OCI-LY3 (cell line): ENCODE results near the gene FDPS.

Experiments
- H2AFZ ChIP-seq: fragments of 200-600, 300-600 bp; shearing (Covaris generic); 2 replicates; pipeline ENCODE4 v1.6.0; 2014; ENCODE audit warnings: antibody characterized with exemption, low read depth, low read length
- H3K27ac ChIP-seq: fragments of 200-600, 300-600 bp; sonication (generic); 2 replicates; pipeline ENCODE4 v1.5.1; 2014; ENCODE audit warnings: mild to moderate bottlenecking, low read length, moderate library complexity, mixed read lengths
- H3K27me3 ChIP-seq: fragments of 200-600, 300-600 bp; sonication (generic); 2 replicates; pipeline ENCODE4 v1.6.1; 2014; ENCODE audit warnings: low read depth, low read length, mixed read lengths
- H3K36me3 ChIP-seq: fragments of 200-600, 300-600 bp; sonication (generic); replicated peaks from 2 replicates; pipeline ENCODE3; 2014; ENCODE audit warnings: low read depth, low read length, mixed read lengths
- H3K4me1 ChIP-seq: fragments of 300-600, 200-600 bp; sonication (generic); 2 replicates; pipeline ENCODE4 v1.6.1; 2014; ENCODE audit warnings: low read length, mixed read lengths
- H3K4me2 ChIP-seq: fragments of 200-600, 300-600 bp; sonication (generic); 2 replicates; pipeline ENCODE4 v1.6.1; 2014; ENCODE audit warnings: low read length, mixed read lengths
- H3K4me3 ChIP-seq: fragments of 300-600, 200-600 bp; sonication (generic); 2 replicates; pipeline ENCODE4 v1.5.1; 2014; ENCODE audit warnings: antibody characterized with exemption, mild to moderate bottlenecking, low read length, moderate library complexity
- H3K79me2 ChIP-seq: fragments of 300-600, 200-600 bp; shearing (Covaris generic); 2 replicates; pipeline ENCODE4 v1.6.1; 2014; ENCODE audit warnings: mild to moderate bottlenecking, low read length, mixed read lengths
- H3K9ac ChIP-seq: fragments of 300-600, 200-600 bp; shearing (Covaris generic); 2 replicates; pipeline ENCODE4 v1.6.0; 2014; ENCODE audit warnings: mild to moderate bottlenecking, low read length, moderate library complexity
- H3K9me3 ChIP-seq: fragments of 200-600, 300-600 bp; shearing (Covaris generic); 2 replicates; pipeline ENCODE4 v1.6.1; 2014; ENCODE audit warnings: low read length, mixed read lengths; ENCODE audit not compliant: insufficient read depth
- H4K20me1 ChIP-seq: fragments of 200-600, 300-600 bp; sonication (generic); 2 replicates; pipeline ENCODE4 v1.6.1; 2016; ENCODE audit warnings: low read length, mixed read lengths; ENCODE audit not compliant: insufficient read depth
- CTCF ChIP-seq: fragments of 200-600, 300-600 bp; sonication (generic); IDR thresholded peaks from 2 replicates; pipeline ENCODE4 v1.5.1; 2014; ENCODE audit warnings: antibody characterized with exemption, low read length, low read depth
- EZH2phosphoT487 ChIP-seq: fragments of 200-600 bp; shearing (Covaris generic); IDR thresholded peaks from 2 replicates; pipeline ENCODE4 v1.6.1; 2018; ENCODE audit warnings: antibody characterized with exemption, mixed run types, low read depth

The FDPS gene

GRCh38 chr1:155322953-155323728 lies 14.5 kb downstream of the FDPS start:
- Histone ChIP-seq H3K4me2 (peak overlapping the region; percentile 96), H3K4me1 (peaks cover 6% of the 10 kb centered on the region), H3K27ac (peak overlapping the region; percentile 82), H3K79me2 (no peaks in the 10 kb centered on the region), H3K27me3 (no peaks in the 10 kb centered on the region), H3K4me3 (peak overlapping the region; percentile 93), H4K20me1 (peaks cover 24% of the 10 kb centered on the region), H2AFZ (no peak overlapping the region), H3K9ac (peak overlapping the region; percentile 99), H3K9me3 (no peaks in the 10 kb centered on the region), H3K36me3 (peaks cover 27% of the 10 kb centered on the region)
- TF ChIP-seq CTCF: peak; percentile 93
- TF ChIP-seq EZH2phosphoT487: no peak

GRCh38 chr1:155323729-155324036 lies 15.0 kb downstream of the FDPS start:
- no peaks in the 10 kb centered on the region for H3K79me2 ChIP-seq
- H2AFZ ChIP-seq: peak overlapping the region; percentile 49; the same call in 1 of the 2 replicates
- peak overlapping the region; percentile 99 for H3K9ac ChIP-seq
- peaks cover 22% of the 10 kb centered on the region for H3K36me3 ChIP-seq
- peak overlapping the region; percentile 82 for H3K27ac ChIP-seq
- H4K20me1 ChIP-seq: peaks cover 19% of the 10 kb centered on the region
- peaks cover 6% of the 10 kb centered on the region for H3K4me1 ChIP-seq
- H3K4me3 ChIP-seq: peak overlapping the region; percentile 93
- TF ChIP-seq CTCF (no peak), EZH2phosphoT487 (no peak)
- H3K4me2 ChIP-seq: peak overlapping the region; percentile 96
- H3K9me3 ChIP-seq: no peaks in the 10 kb centered on the region
- no peaks in the 10 kb centered on the region for H3K27me3 ChIP-seq

GRCh38 chr1:155324037-155324716 lies 15.5 kb downstream of the FDPS start:
- H3K9me3 ChIP-seq: no peaks in the 10 kb centered on the region
- peaks cover 6% of the 10 kb centered on the region for H3K4me1 ChIP-seq
- peaks cover 14% of the 10 kb centered on the region for H4K20me1 ChIP-seq
- H3K36me3 ChIP-seq: peaks cover 17% of the 10 kb centered on the region
- peak overlapping the region; percentile 99 for H3K9ac ChIP-seq
- peak overlapping the region; percentile 96 for H3K4me2 ChIP-seq
- H2AFZ ChIP-seq: peak overlapping the region; percentile 57; the same call in 1 of the 2 replicates
- no peaks in the 10 kb centered on the region for H3K27me3 ChIP-seq
- peak overlapping the region; percentile 82 for H3K27ac ChIP-seq
- TF ChIP-seq CTCF: no peak
- no peak for TF ChIP-seq EZH2phosphoT487
- no peaks in the 10 kb centered on the region for H3K79me2 ChIP-seq
- H3K4me3 ChIP-seq: peak overlapping the region; percentile 93
